Tibial nerve (tissue), 4 donors: ENCODE results near the gene TMEM271.

Source experiments
- CTCF ChIP-seq, 5 experiments: fragments of 200-600 bp in 3 of 5; fragments of 450-650 bp in 2 of 5; sonication (generic) in 3 of 5; IDR thresholded peaks; one replicate each; pipeline ENCODE4 v1.5.1; 2016 to 2019; ENCODE audit warnings: antibody characterized with exemption in 5 of 5, mild to moderate bottlenecking in 3 of 5, moderate library complexity in 2 of 5
- EP300 ChIP-seq, 2 donors: sonication (generic); formaldehyde crosslinking; IDR thresholded peaks; one replicate each; pipeline ENCODE4 v1.6.1; 2017; ENCODE audit warnings: antibody characterized with exemption in 2 of 2, mild to moderate bottlenecking in 1 of 2
- POLR2A ChIP-seq, 2 donors: fragments of 450-650 bp; IDR thresholded peaks; one replicate each; pipeline ENCODE4 v1.6.1; 2017; ENCODE audit warnings: antibody characterized with exemption in 2 of 2, mild to moderate bottlenecking in 2 of 2, moderate library complexity in 2 of 2

- no peak for TF ChIP-seq CTCF (IDR thresholded peaks at IDR 0.05)
- TF ChIP-seq POLR2A (IDR thresholded peaks at IDR 0.05), result no peak
- TF ChIP-seq EP300 (IDR thresholded peaks at IDR 0.05), result no peak
Observed at GRCh38 chr4:617644-618641, 41.8 kb upstream of the TMEM271 start.
